Left ventricle myocardium inferior (tissue), 1 donor: ENCODE results near the gene CHCHD6. TPM values are rescaled to one million over a fixed set of nuclear protein-coding genes. Genes with fewer than 3 reads are reported as not detected.

Experiments used
- DNase-seq: peaks from one replicate; pipeline ENCODE4 v3.0.0-alpha.2; 2020
- H3K27ac ChIP-seq: fragments of 200-600 bp; replicated peaks from 2 replicates; pipeline ENCODE4 v1.8.0; 2021
- H3K27me3 ChIP-seq: fragments of 200-600 bp; 2 replicates; pipeline ENCODE4 v1.8.0; 2021; ENCODE audit warnings: low read depth
- H3K36me3 ChIP-seq: fragments of 200-600 bp; 2 replicates; pipeline ENCODE4 v1.8.0; 2021
- H3K4me1 ChIP-seq: fragments of 200-600 bp; 2 replicates; pipeline ENCODE4 v1.8.0; 2021
- H3K4me3 ChIP-seq: fragments of 200-600 bp; 2 replicates; pipeline ENCODE4 v1.8.0; 2021; ENCODE audit warnings: mild to moderate bottlenecking, moderate library complexity
- H3K9me3 ChIP-seq: fragments of 200-600 bp; replicated peaks from 2 replicates; pipeline ENCODE4 v1.8.0; 2021
- CTCF ChIP-seq: fragments of 200-600 bp; IDR thresholded peaks from 2 replicates; pipeline ENCODE4 v1.8.0; 2021; ENCODE audit warnings: antibody characterized with exemption, mild to moderate bottlenecking, borderline replicate concordance
- intact Hi-C: fragments of 100-400 bp; cut with micrococcal nuclease; formaldehyde crosslinking; loops from one replicate; pipeline ENCODE4 v1.11.0; 2022
- total RNA-seq: library from RNA; stranded (reverse); fragmentation: NEBNext Ultra II Directional; extraction: Animal tissue kit (Norgen Biotek cat#: 25700); gene quantifications from one replicate; pipeline ENCODE4 v1.2.1, GENCODE V29; 2021
- donor health status: DM: no; HTN: yes; CAD: no; lungs with severe emphysema.

Gene CHCHD6
- total RNA-seq, 1 donor from 2014 or later, result 10.1 TPM

- intact Hi-C loops, result loop anchor here (10.0 kb wide), 1 partner anchor 212 kb away; no protein-coding TSS in a partner anchor
- Histone ChIP-seq H3K4me3 (no peak overlapping the region), H3K9me3 (no peaks in the 10 kb centered on the region), H3K27me3 (no peaks in the 10 kb centered on the region), H3K4me1 (peaks cover 22% of the 10 kb centered on the region), H3K27ac (no peak overlapping the region), H3K36me3 (no peaks in the 10 kb centered on the region)
- DNase-seq, result no peak
- TF ChIP-seq CTCF, result no peak
Observed at GRCh38 chr3:126763035-126763434, 59.0 kb downstream of the CHCHD6 start.

- intact Hi-C loops, result loop anchor here (10.0 kb wide), 1 partner anchor 209 kb away; no protein-coding TSS in a partner anchor
- no peaks in the 10 kb centered on the region for H3K9me3 ChIP-seq
- no peaks in the 10 kb centered on the region for H3K36me3 ChIP-seq
- no peak overlapping the region for H3K4me3 ChIP-seq
- no peak for DNase-seq
- no peak overlapping the region for H3K27ac ChIP-seq
- H3K27me3 ChIP-seq, result no peaks in the 10 kb centered on the region
- H3K4me1 ChIP-seq, result peaks cover 13% of the 10 kb centered on the region
- TF ChIP-seq CTCF, result no peak
Observed at GRCh38 chr3:126765187-126766069, 61.4 kb downstream of the CHCHD6 start.

- TF ChIP-seq CTCF, result no peak
- DNase-seq, result no peak
- H3K27ac ChIP-seq, result no peak overlapping the region
- H3K4me3 ChIP-seq, result no peak overlapping the region
- no peaks in the 10 kb centered on the region for H3K9me3 ChIP-seq
- intact Hi-C loops, result loop anchor here (10.0 kb wide), 1 partner anchor 208 kb away; no protein-coding TSS in a partner anchor
- no peaks in the 10 kb centered on the region for H3K36me3 ChIP-seq
- H3K27me3 ChIP-seq, result no peaks in the 10 kb centered on the region
- H3K4me1 ChIP-seq, result peaks cover 13% of the 10 kb centered on the region
Observed at GRCh38 chr3:126766653-126767052, 62.6 kb downstream of the CHCHD6 start.

GRCh38 chr3:126768903-126769302, 64.9 kb downstream of the CHCHD6 start:
- no peak for TF ChIP-seq CTCF
- H3K9me3 ChIP-seq, result no peaks in the 10 kb centered on the region
- peaks cover 13% of the 10 kb centered on the region for H3K4me1 ChIP-seq
- intact Hi-C loops, result loop anchor here (10.0 kb wide), 1 partner anchor 206 kb away; no protein-coding TSS in a partner anchor
- H3K4me3 ChIP-seq, result no peak overlapping the region
- H3K27ac ChIP-seq, result no peak overlapping the region
- no peaks in the 10 kb centered on the region for H3K36me3 ChIP-seq
- DNase-seq, result no peak
- no peaks in the 10 kb centered on the region for H3K27me3 ChIP-seq

GRCh38 chr3:126770096-126770495, 66.1 kb downstream of the CHCHD6 start:
- H3K27ac ChIP-seq, result no peak overlapping the region
- intact Hi-C loops, result no loop called here
- H3K4me3 ChIP-seq, result no peak overlapping the region
- H3K36me3 ChIP-seq, result no peaks in the 10 kb centered on the region
- DNase-seq, result no peak
- TF ChIP-seq CTCF, result no peak
- H3K9me3 ChIP-seq, result no peaks in the 10 kb centered on the region
- H3K27me3 ChIP-seq, result no peaks in the 10 kb centered on the region
- H3K4me1 ChIP-seq, result peaks cover 11% of the 10 kb centered on the region
